ENCODE data around the gene STN1.

The STN1 gene

GRCh38 chr10:103879409-103879808, 38.6 kb downstream of the STN1 start:
- Mint-ChIP-seq H3K36me3 (ENCODE audit: low read depth) (peaks cover 39% of the 10 kb centered on the region), H3K27ac (no peak overlapping the region), H3K27me3 (ENCODE audit: low read depth) (no peaks in the 10 kb centered on the region), H3K4me3 (no peak overlapping the region), H3K9me3 (no peaks in the 10 kb centered on the region), H3K4me1 (ENCODE audit: low read depth) (no peaks in the 10 kb centered on the region)

DNA sequence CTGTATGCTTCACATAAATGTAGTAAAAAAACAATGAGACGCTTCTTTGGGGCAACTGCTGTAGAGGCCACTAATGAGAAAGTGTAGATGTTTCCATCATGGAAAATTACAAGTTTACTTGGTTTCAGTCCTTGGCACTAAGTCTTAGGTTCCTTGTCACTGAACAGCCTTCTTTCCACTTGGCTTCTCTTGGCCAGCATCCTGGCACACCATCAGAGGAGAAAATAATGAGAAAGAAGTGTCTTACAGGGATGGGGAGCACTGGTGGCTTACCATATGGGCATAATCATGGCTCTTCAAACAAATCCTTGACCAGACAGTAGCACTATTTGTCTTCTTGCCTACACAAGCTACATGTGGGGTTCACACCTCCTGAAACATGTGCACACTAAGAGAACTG, 40.1 kb downstream of the STN1 start:
- peaks cover 35% of the 10 kb centered on the region for H3K36me3 Mint-ChIP-seq (ENCODE audit: low read depth)
- H3K4me3 Mint-ChIP-seq, result no peak overlapping the region
- no peaks in the 10 kb centered on the region for H3K9me3 Mint-ChIP-seq
- no peaks in the 10 kb centered on the region for H3K4me1 Mint-ChIP-seq (ENCODE audit: low read depth)
- H3K27ac Mint-ChIP-seq, result no peak overlapping the region
- no peaks in the 10 kb centered on the region for H3K27me3 Mint-ChIP-seq (ENCODE audit: low read depth)

DNA sequence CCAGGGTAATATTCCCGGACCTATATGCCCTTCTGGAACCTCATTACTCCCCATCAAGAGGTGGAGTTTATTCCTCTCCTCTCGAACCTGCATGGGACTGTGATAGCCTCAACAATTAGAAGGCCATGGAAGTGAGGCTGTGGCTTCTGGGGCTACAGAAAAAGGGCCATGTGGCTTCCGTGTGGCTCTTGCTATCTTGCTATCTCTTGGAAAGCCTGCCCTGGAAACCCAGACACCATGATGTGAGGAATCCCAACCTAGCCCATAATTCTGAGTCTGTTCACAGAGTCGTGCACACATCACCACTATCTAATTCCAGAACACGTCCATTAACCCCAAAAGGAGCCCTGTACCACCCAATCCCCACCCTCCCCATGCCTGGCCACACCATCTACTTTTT, 41.8 kb downstream of the STN1 start:
- Mint-ChIP-seq H3K27me3 (ENCODE audit: low read depth) (no peaks in the 10 kb centered on the region), H3K27ac (no peak overlapping the region)

DNA sequence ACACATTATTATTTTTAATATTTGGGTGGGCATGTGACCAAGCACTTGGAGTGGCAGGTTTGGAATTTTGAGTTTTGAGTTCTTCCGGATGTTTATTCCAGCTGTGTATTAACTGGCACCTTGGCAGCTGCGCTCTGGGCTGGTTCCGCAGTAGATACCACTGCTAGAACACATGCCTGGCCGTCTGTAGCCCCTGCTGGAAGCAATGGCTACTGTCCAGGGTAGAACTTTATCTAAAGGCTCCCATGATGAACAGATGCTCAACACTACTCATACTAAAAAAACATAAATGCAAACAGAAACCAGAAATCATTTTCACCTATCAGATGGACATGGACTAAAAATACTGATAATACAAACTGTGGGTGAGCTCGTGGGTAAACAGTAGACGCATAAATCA, 43.3 kb downstream of the STN1 start:
- Mint-ChIP-seq H3K4me3 (no peak overlapping the region), H3K27ac (no peak overlapping the region), H3K36me3 (ENCODE audit: low read depth) (peaks cover 18% of the 10 kb centered on the region), H3K9me3 (no peaks in the 10 kb centered on the region), H3K27me3 (ENCODE audit: low read depth) (no peaks in the 10 kb centered on the region), H3K4me1 (ENCODE audit: low read depth) (no peaks in the 10 kb centered on the region)

More for the DNA sequence above, 41.8 kb downstream of the STN1 start:
- no peaks in the 10 kb centered on the region for H3K4me1 Mint-ChIP-seq (ENCODE audit: low read depth)
- H3K4me3 Mint-ChIP-seq, result no peak overlapping the region
- H3K9me3 Mint-ChIP-seq, result no peaks in the 10 kb centered on the region
- H3K36me3 Mint-ChIP-seq (ENCODE audit: low read depth), result peaks cover 27% of the 10 kb centered on the region

- no peaks in the 10 kb centered on the region for H3K27me3 Mint-ChIP-seq (ENCODE audit: low read depth)
- H3K36me3 Mint-ChIP-seq (ENCODE audit: low read depth), result peaks cover 1% of the 10 kb centered on the region
- H3K4me1 Mint-ChIP-seq (ENCODE audit: low read depth), result no peaks in the 10 kb centered on the region
- H3K9me3 Mint-ChIP-seq, result no peaks in the 10 kb centered on the region
- H3K27ac Mint-ChIP-seq, result no peak overlapping the region
- no peak overlapping the region for H3K4me3 Mint-ChIP-seq
Observed at GRCh38 chr10:103872137-103872931, 45.6 kb downstream of the STN1 start.

DNA sequence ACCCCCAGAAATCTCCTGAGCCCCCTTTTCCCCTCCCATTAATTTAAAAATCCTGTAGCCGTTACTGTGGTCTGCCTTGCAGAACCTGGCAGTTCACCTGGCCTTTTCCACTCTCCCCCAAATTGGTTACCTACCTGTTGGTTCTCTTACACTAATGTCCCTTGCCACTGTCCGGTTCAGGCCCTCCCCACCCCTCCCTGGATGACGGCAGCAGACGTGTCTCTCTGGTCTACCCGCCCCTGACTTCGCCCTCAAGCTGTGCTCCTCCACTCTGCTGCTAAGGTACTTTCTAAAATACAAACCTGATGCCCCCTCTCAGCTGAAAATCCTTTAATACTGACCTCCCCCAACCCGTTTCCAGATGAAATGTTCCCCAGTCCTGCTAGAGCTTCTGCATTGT, 47.0 kb downstream of the STN1 start:
- Mint-ChIP-seq H3K27ac (no peak overlapping the region), H3K36me3 (ENCODE audit: low read depth) (peaks cover 1% of the 10 kb centered on the region), H3K4me3 (no peak overlapping the region), H3K4me1 (ENCODE audit: low read depth) (no peaks in the 10 kb centered on the region), H3K27me3 (ENCODE audit: low read depth) (no peaks in the 10 kb centered on the region), H3K9me3 (no peaks in the 10 kb centered on the region)

DNA sequence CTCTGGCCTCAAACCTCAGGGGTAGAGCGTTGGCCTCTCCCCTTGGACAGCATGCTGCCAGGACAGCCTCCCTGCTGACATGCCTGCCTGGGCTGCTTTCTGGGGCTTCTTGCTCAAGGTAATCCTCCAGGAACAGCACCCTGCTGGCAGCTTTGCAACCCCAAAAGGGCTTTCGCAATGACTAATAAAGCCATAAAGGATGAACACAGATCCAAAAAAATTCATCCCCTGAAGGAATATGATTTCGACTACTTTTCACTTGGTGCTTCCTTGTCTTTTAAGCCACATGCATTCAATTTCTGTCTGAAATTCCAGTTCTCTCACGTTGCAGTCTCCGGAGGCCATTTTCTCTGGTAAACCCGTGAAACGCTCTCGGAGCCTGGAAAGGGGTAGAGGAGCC, 47.5 kb downstream of the STN1 start:
- H3K27ac Mint-ChIP-seq, result no peak overlapping the region
- peaks cover 4% of the 10 kb centered on the region for H3K9me3 Mint-ChIP-seq
- peaks cover under 1% of the 10 kb centered on the region for H3K27me3 Mint-ChIP-seq (ENCODE audit: low read depth)
- no peak overlapping the region for H3K4me3 Mint-ChIP-seq
- no peaks in the 10 kb centered on the region for H3K4me1 Mint-ChIP-seq (ENCODE audit: low read depth)
- no peaks in the 10 kb centered on the region for H3K36me3 Mint-ChIP-seq (ENCODE audit: low read depth)

GRCh38 chr10:103869336-103869735, 48.6 kb downstream of the STN1 start:
- H3K9me3 Mint-ChIP-seq, result peaks cover 14% of the 10 kb centered on the region
- no peaks in the 10 kb centered on the region for H3K36me3 Mint-ChIP-seq (ENCODE audit: low read depth)
- no peak overlapping the region for H3K4me3 Mint-ChIP-seq
- peaks cover 10% of the 10 kb centered on the region for H3K27me3 Mint-ChIP-seq (ENCODE audit: low read depth)
- no peak overlapping the region for H3K27ac Mint-ChIP-seq
- no peaks in the 10 kb centered on the region for H3K4me1 Mint-ChIP-seq (ENCODE audit: low read depth)

DNA sequence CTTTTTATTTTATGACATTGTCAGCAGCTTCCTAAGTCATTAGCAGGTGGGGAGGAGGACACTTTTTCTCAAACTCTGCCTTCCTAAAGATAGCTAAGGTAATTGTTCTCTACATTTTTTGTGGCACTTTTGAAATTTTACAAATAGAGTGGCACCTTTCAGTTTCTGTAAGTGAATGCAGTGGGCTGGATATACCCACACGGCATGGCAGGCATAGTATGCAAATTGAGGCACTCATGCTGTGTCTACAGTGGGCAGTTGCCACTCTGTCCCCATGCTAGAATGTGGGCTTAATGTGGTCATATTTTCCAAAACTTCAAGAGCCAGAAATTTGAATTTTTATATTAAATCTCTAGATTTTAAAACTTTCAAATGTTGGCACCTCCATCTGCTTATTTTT, 49.8 kb downstream of the STN1 start:
- Mint-ChIP-seq H3K27ac (no peak overlapping the region), H3K4me3 (no peak overlapping the region), H3K9me3 (peaks cover 18% of the 10 kb centered on the region), H3K27me3 (ENCODE audit: low read depth) (peaks cover 10% of the 10 kb centered on the region), H3K4me1 (ENCODE audit: low read depth) (no peaks in the 10 kb centered on the region), H3K36me3 (ENCODE audit: low read depth) (no peaks in the 10 kb centered on the region)

DNA sequence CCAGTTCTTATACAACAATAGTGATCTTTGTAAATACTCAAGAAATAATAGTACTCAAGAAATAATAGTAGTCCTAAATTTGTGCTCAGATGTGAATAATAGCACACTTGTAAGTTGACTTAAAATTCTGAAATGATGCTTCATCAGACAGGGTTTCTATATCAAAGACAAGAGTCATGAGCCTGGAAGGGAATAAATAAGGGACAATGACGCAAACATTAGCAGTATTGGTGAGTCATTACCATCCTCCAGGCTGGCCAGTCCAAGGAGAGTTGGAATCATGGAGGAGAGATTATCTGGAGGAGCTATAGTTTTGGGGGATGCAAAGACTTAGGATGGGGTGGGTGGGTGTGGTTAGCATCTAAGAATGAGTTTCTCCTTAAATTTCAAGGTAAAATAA, 56.5 kb downstream of the STN1 start:
- Mint-ChIP-seq H3K27ac (no peak overlapping the region), H3K4me1 (ENCODE audit: low read depth) (peaks cover 2% of the 10 kb centered on the region), H3K9me3 (peaks cover 18% of the 10 kb centered on the region), H3K4me3 (no peak overlapping the region), H3K36me3 (ENCODE audit: low read depth) (no peaks in the 10 kb centered on the region), H3K27me3 (ENCODE audit: low read depth) (peaks cover 47% of the 10 kb centered on the region)

GRCh38 chr10:103859161-103860086, 58.6 kb downstream of the STN1 start:
- no peak overlapping the region for H3K27ac Mint-ChIP-seq
- H3K36me3 Mint-ChIP-seq (ENCODE audit: low read depth), result no peaks in the 10 kb centered on the region
- H3K9me3 Mint-ChIP-seq, result peaks cover 4% of the 10 kb centered on the region
- peaks cover 50% of the 10 kb centered on the region for H3K27me3 Mint-ChIP-seq (ENCODE audit: low read depth)
- no peak overlapping the region for H3K4me3 Mint-ChIP-seq
- H3K4me1 Mint-ChIP-seq (ENCODE audit: low read depth), result peaks cover 9% of the 10 kb centered on the region

DNA sequence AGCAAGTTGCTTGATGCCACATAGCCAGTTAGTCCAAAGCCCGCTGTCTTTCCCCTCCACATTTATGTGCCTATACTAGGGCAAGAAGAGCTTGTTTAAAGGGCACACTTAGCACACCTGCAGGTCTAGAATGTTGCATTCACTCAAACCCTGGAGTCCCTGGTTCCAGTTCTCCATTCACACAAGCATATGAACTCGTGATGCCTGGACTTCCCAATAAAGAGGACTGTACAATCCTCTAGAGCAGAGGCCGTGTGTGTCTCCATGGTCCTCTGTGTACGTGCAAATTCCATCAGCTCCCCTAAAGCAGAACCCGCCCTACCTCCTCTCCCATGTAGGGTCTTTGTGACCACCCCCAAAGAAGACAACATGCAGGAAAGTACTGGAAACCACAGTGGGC, 59.6 kb downstream of the STN1 start:
- Mint-ChIP-seq H3K4me3 (no peak overlapping the region), H3K4me1 (ENCODE audit: low read depth) (peaks cover 15% of the 10 kb centered on the region), H3K27ac (no peak overlapping the region), H3K27me3 (ENCODE audit: low read depth) (peaks cover 60% of the 10 kb centered on the region), H3K36me3 (ENCODE audit: low read depth) (peaks cover 1% of the 10 kb centered on the region), H3K9me3 (no peaks in the 10 kb centered on the region)

GRCh38 chr10:103856797-103857170, 61.2 kb downstream of the STN1 start:
- H3K36me3 Mint-ChIP-seq (ENCODE audit: low read depth), result peaks cover 1% of the 10 kb centered on the region
- H3K9me3 Mint-ChIP-seq, result no peaks in the 10 kb centered on the region
- peaks cover 15% of the 10 kb centered on the region for H3K4me1 Mint-ChIP-seq (ENCODE audit: low read depth)
- no peak overlapping the region for H3K27ac Mint-ChIP-seq
- H3K4me3 Mint-ChIP-seq, result no peak overlapping the region
- H3K27me3 Mint-ChIP-seq (ENCODE audit: low read depth), result peaks cover 66% of the 10 kb centered on the region

- H3K36me3 Mint-ChIP-seq (ENCODE audit: low read depth), result peaks cover 1% of the 10 kb centered on the region
- H3K27ac Mint-ChIP-seq, result no peak overlapping the region
- peaks cover 15% of the 10 kb centered on the region for H3K4me1 Mint-ChIP-seq (ENCODE audit: low read depth)
- no peaks in the 10 kb centered on the region for H3K9me3 Mint-ChIP-seq
- H3K27me3 Mint-ChIP-seq (ENCODE audit: low read depth), result peaks cover 67% of the 10 kb centered on the region
- peak overlapping the region; percentile 52 for H3K4me3 Mint-ChIP-seq
Observed at GRCh38 chr10:103855852-103856796, 61.9 kb downstream of the STN1 start.
